PFSK-1 (cell line): ENCODE data around the gene RNF183.

Experiments
- FOXP2 ChIP-seq: optimal IDR thresholded peaks from 2 replicates; pipeline ENCODE3; 2011; ENCODE audit warnings: borderline replicate concordance, control low read depth, inconsistent platforms; ENCODE audit not compliant: insufficient read depth; ENCODE audit errors: extremely low read length, extremely low read depth
- POLR2AphosphoS5 ChIP-seq: IDR thresholded peaks from 2 replicates; pipeline ENCODE4 v1.6.1; 2012; ENCODE audit warnings: low read depth, mild to moderate bottlenecking, control low read depth, low read length, moderate library complexity
- SIN3A ChIP-seq: IDR thresholded peaks from 2 replicates; pipeline ENCODE4 v1.6.1; 2012; ENCODE audit warnings: mild to moderate bottlenecking, low read length, moderate library complexity, borderline replicate concordance; ENCODE audit not compliant: insufficient read depth
- TAF1 ChIP-seq: IDR thresholded peaks from 2 replicates; pipeline ENCODE4 v1.6.1; 2012; ENCODE audit warnings: low read length, control low read depth, borderline replicate concordance; ENCODE audit not compliant: insufficient read depth
- TF ChIP-seq, protein P1 (sequence below), 2 experiments: IDR thresholded peaks; 2 replicates each; pipeline versions ENCODE4 v1.6.1 to v1.8.0; 2011 to 2012; ENCODE audit warnings: low read depth in 2 of 2, low read length in 2 of 2, control low read depth in 1 of 2, inconsistent platforms in 1 of 2, mild to moderate bottlenecking in 1 of 2, moderate library complexity in 1 of 2; ENCODE audit not compliant: insufficient read depth in 1 of 2

Gene RNF183

GRCh38 chr9:113255438-113255837 lies 47.7 kb downstream of the RNF183 start:
- TF ChIP-seq FOXP2, result no peak
- TF ChIP-seq, protein P1, sequence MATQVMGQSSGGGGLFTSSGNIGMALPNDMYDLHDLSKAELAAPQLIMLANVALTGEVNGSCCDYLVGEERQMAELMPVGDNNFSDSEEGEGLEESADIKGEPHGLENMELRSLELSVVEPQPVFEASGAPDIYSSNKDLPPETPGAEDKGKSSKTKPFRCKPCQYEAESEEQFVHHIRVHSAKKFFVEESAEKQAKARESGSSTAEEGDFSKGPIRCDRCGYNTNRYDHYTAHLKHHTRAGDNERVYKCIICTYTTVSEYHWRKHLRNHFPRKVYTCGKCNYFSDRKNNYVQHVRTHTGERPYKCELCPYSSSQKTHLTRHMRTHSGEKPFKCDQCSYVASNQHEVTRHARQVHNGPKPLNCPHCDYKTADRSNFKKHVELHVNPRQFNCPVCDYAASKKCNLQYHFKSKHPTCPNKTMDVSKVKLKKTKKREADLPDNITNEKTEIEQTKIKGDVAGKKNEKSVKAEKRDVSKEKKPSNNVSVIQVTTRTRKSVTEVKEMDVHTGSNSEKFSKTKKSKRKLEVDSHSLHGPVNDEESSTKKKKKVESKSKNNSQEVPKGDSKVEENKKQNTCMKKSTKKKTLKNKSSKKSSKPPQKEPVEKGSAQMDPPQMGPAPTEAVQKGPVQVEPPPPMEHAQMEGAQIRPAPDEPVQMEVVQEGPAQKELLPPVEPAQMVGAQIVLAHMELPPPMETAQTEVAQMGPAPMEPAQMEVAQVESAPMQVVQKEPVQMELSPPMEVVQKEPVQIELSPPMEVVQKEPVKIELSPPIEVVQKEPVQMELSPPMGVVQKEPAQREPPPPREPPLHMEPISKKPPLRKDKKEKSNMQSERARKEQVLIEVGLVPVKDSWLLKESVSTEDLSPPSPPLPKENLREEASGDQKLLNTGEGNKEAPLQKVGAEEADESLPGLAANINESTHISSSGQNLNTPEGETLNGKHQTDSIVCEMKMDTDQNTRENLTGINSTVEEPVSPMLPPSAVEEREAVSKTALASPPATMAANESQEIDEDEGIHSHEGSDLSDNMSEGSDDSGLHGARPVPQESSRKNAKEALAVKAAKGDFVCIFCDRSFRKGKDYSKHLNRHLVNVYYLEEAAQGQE (IDR thresholded peaks at IDR 0.05; ENCODE audit: insufficient read depth in 1 of 2, low read depth in 2 of 2, low read length in 2 of 2), result no peak
- no peak for TF ChIP-seq POLR2AphosphoS5
- no peak for TF ChIP-seq TAF1
- no peak for TF ChIP-seq SIN3A

GRCh38 chr9:113254991-113255390 lies 48.2 kb downstream of the RNF183 start:
- TF ChIP-seq TAF1, result no peak
- TF ChIP-seq POLR2AphosphoS5, result no peak
- no peak for TF ChIP-seq SIN3A
- TF ChIP-seq, protein P1 (IDR thresholded peaks at IDR 0.05; ENCODE audit: insufficient read depth in 1 of 2, low read depth in 2 of 2, low read length in 2 of 2), result no peak
- TF ChIP-seq FOXP2, result no peak

- TF ChIP-seq FOXP2, result no peak
- TF ChIP-seq, protein P1 (IDR thresholded peaks at IDR 0.05; ENCODE audit: insufficient read depth in 1 of 2, low read depth in 2 of 2, low read length in 2 of 2), result no peak
- no peak for TF ChIP-seq SIN3A
- TF ChIP-seq POLR2AphosphoS5, result no peak
- no peak for TF ChIP-seq TAF1
These were observed 52.4 kb downstream of the RNF183 start for GRCh38 chr9:113250807-113251206.

GRCh38 chr9:113247640-113248039 lies 55.5 kb downstream of the RNF183 start:
- no peak for TF ChIP-seq SIN3A
- TF ChIP-seq FOXP2, result no peak
- TF ChIP-seq, protein P1 (IDR thresholded peaks at IDR 0.05; ENCODE audit: insufficient read depth in 1 of 2, low read depth in 2 of 2, low read length in 2 of 2), result no peak
- TF ChIP-seq TAF1, result no peak
- no peak for TF ChIP-seq POLR2AphosphoS5
